NCI-H2196 (cell line): ENCODE measurements around the gene KIAA0232.
"Not testable (repeated sequence)": the region's sequence is repeated elsewhere in the genome, so short reads cannot be mapped to it uniquely, and the experiment has no call there.

Experiments used
- DNase-seq: peaks from one replicate; lab custom pipeline; 2025; ENCODE audit not compliant: unreplicated experiment; lab: John Stamatoyannopoulos, UW

Gene KIAA0232

DNA sequence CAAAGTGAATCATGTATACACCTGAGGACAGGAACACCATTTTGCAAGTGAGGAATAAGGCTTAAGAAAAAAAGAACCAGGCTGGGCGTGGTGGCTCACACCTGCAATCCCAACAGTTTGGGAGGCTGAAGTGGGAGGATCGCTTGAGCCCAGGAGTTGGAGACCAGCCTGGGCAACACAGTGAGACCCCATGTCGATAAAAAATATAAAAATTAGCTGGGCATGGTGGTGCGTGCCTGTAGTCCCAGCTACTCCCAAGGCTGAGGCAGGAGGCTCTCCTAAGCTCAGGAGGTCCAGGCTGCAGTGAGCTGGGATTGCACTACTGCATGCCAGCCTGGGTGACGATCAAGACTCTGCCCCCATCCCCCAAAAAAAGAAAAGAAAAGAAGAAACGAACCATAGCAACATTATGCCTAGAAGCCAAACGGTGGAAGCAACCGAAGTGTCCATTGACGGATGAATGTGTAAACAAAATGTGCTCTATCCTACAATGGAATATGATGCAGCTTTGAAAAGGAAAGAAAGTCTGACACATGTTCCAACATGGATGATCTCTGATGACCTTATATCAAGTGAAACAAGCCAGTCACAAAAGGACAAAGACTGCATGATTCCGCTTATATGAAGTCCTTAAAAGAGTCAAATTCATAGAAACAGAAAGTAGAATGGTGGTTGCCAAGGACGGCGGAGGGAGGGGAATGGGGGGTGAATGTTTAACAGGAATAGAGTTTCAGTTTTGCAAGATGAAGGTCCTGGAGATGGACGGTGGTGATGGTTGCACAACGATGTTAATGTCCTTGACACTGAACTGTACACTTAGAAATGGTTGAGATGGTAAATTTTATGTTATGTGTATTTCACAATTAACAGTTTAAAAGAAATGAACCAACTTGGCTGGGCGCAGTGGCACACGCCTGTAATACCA lies 8.6 kb upstream of the KIAA0232 start:
- DNase-seq, result no peak

DNA sequence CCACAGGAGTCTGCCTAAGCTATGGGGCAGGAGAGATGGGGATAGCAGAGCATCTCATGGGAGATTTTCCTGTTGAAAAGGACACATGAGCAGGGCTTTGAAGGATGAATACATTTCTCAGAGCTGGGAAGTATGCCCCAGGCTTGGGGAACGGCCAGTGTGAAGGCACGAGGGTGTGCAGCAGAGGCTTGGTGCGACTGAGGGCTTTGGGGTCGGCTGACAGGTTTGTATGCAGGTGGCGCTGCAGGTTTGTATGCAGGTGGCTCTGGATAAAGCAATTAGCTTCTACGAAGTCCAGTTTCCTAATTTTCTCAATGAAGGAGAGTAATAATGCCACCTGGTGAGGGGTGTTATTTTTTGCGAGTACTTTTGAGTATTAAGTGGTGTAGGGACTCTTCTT lies 6.8 kb upstream of the KIAA0232 start:
- no peak for DNase-seq

DNA sequence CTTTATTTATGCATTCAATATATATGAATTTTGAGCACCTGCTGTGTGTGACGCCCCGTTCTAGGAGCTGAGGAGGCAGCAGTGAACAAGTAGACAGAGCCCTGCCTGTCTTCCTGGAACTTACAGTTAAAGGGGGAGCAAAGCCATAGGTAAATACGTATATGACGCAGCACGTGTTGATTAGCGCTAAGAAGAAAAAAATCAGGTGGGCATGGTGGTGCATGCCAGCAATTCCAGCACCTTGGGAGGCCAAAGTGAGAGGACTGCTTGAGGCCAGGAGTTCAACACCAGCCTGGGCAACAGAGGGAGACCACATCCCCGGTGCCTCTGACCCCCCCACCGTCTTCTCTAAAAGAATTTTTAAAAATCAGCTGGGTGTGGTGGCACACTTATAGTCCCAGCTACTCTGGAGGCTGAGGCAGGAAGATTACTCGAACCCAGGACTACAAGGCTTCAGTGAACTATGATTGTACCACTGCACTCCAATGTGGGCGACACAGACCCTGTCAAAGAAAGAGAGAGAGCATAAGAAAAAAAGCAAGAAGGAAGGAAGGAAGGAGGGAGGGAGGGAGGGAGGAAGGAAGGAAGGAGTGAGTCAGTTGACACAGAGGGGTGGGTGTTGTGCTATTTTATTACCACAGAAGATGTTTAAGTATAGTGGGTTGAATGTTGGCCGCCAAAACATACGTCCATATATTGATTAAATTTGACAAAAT lies 5.4 kb upstream of the KIAA0232 start:
- no peak for DNase-seq

DNA sequence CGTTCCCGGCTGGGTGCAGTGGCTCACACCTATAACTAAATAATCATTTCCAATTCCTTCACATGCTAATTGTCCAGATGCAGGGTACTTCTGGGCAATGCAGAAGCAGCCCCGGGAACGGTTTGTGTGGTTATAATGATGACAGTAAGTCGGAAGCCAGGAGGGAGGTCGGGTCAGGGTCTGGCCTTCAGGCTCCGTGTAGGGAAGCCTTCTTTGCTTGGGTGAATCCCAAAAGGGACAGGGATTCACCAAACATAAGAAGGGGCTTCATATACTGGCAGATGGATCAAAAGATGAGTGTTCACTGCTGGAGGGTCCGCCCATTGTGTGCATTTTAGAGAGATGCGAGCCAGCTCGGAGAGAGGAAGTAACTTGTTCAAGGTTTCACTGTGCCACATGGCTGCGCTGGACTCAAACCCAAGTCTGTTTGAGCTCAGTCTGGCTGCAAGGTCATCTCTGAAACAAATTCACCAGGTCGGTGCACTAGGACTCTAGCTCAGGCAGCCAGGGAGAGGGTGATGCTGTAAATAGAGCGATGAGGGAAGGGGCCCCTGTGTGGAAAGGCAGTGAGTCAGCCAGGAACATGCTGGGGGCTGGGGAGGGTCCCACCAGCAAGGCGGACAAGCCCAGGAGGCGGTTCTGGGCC lies 4.8 kb upstream of the KIAA0232 start:
- no peak for DNase-seq

DNA sequence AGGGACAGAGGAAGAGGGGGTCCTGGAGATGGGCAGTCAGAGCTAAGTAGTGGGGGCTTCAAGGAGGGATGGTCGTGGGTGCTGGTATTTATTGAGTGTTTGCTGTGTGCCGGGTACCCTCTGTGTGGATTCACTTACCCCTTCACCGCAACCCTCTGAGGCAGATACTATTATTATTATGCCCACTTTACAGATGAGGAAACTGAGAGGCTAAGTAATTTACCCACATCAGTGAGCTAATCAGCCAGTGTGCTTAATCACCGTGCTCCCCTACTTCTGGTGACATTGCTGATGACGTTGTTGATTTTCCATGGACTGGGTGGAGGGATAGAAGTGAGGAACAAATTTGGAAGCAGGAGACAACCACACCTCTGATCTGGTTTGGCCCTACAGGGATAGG lies 4.1 kb upstream of the KIAA0232 start:
- no peak for DNase-seq

DNA sequence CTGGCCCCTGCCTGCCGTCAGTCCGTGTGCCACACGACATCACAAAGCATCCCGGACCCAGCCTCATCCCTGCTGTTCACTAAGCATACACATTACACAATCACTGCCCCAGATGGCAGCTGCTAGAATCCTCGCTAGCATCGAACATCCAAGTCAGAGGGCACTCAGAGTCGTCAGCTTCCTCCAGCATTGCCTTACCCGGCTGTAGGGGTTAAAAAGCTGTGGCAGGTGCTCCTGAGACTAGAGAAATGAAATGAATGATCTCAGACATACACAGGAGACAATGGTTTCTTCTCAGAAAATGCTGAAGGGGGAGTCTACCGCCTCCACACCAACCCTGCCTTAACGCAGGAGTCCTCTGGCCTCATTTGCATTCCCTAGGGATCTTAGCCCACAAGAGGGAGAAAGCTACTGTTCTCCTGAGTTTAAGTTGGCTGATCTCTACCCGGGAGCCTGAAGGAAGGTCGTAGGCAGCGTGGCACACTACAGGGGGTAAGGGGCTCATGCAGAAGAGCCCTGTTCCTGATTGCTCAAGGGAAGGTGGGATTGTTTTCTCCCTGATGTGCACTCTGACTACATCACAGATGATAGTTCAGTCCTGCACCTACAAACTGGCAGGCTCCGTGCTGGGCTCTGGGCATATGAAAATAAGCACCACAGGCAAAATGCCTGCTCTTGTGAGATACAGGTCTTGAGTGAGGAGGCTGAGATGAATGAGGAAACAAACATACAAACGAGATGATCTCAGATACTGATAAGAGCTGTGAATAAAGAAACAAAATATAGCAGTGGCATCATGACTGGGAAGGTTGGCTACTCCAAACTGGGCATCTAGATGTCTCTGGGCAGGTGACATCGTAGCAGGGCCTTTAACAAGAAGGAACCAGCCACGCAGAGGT lies 2.6 kb upstream of the KIAA0232 start:
- peak; percentile 88 for DNase-seq

DNA sequence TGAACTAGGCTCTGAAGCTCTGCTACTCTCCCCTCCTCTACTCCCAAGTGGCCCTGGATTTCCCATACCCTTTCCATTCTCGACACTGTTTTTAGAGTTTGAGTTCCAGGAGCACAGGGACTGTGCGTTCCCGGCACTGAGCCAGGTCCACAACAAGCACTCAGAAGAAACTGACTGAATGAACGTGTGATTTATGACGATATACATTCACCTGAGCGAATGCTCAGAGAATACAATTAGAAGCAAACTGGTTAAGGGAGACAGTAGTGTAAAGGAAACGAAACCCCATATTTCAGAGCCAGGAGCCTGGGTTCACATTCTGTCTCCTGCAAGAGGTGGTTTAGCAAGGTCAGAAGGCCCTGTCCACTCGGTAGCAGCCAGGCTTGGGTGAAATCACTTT lies 1.4 kb upstream of the KIAA0232 start:
- DNase-seq, result no peak

DNA sequence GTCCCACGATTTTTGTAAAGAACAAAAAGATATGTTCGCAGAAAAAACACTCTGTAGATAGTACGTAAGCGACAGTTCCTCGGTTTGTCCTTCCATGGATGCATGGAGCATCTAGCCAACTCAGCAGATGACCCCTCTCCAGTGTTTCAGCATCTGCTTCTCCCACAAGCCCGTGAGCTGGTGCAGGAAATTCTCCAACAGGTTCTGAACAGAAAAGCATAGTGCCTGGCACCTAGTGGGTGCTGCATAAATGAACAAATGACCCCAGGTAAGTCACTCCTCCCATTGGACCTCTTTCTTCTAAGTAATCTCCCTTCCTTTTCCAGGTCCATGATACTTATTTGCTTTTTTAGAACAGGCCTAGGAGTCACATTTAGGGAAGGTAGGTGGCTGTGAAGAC lies 966 bp upstream of the KIAA0232 start:
- no peak for DNase-seq

DNA sequence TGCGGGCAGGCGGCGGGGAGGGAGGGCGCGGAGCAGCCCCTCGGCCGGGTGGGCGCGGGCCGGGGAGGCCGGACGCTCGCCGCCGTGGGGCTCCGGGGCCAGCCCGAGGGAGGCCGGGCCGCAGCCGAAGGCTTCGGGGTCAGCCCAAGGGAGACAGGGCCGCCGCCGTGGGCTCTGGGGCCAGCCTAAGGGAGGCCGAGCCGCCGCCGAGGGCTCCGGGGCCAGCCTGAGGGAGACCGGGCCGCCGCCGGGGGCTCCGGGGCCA lies 251 bp downstream of the KIAA0232 start:
- DNase-seq, result no peak

DNA sequence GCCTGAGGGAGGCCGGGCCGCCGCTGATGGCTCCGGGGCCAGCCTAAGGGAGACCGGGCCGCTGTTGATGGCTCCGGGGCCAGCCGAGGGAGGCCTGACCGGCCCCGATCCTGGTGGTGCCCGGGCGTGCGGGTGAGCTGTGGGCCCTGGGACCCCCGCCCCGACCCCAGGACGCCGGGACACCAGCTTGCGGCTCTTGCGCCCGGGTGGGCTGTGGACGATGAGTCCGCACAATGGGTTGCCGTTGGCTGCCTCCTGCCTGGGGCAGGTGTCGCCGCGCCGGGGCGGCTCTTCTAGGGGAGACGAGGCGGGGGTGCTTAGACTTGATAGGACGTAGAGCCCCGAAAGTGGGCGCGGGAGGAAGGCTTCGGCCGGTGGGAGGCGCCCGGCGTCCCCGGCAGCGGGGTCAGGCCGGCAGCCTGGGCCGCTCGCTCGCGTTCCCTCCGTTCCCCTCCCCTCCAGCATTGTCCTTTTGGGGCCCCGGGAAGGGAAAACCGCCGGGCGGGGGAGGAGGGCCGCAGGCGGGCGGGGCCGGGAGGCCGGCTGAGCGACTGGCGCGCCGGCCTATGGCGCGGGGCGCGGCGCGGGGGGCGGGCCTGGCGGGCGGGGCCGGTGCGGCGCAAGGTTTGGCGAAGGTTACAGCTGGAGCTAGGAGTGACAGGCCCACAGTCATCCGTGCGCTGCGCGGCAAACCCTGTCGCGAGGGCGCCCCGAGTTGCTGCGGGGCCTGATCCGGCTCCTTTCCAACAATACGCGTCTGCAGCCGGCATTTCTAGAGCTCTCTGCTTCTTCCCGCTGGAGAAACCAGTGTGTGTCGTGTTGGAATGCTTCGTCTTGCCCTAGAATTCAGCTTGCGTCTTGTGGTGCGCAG lies 819 bp downstream of the KIAA0232 start:
- peak; percentile 93 for DNase-seq

DNA sequence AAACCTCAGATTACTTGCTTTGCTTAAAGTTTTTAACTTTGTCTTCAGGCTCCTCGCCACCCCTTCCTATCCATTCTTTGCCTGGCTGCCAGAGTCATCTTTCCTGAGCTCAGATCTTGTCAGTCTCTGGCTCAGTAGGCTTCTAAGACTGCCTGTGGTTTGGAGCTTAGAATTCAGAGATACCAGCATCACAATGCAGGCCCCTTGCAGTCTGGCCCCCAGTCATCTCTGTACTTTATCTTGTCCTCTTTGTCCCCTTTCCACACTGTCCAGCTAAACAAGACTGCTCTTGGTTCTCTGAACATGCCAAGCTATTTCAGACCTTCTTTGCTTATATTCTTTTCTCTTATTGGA lies 3.0 kb downstream of the KIAA0232 start:
- no peak for DNase-seq

DNA sequence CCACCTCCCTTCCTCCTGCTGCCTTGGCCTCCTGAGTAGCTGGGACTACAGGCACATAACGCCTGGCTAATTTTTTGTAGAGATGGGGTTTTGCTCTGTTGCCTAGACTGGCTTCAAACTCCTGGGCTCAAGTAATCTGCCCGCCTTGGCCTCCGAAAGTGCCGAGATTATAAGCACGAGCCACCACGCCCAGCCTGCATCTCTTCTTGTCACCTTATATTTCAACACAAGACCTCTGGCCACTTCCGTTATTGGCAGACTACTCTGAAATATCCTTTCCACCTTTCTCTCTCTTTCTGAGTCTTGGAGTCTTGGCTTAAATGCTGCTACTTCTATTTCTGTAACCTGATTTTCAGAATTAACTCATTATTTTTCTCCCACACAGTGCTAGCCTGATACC lies 5.6 kb downstream of the KIAA0232 start:
- no peak for DNase-seq

DNA sequence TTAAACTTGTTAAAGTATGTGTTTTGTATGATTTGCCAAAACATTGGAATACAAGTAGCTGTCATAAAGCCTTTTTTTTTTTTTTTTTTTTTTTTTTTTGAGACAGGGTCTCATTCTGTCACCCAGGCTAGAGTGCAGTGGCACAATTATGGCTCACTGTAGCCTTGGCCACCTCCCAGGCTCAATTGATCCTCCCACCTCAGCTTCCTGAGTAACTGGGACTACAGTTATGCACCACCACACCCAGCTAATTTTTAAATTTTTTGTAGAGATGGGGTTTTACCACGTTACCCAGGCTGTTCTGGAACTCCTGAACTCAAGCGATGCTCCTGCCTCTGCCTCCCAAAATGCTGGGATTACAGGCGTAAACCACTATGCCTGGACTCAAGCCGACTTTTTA lies 8.7 kb downstream of the KIAA0232 start:
- not testable (repeated sequence) for DNase-seq

DNA sequence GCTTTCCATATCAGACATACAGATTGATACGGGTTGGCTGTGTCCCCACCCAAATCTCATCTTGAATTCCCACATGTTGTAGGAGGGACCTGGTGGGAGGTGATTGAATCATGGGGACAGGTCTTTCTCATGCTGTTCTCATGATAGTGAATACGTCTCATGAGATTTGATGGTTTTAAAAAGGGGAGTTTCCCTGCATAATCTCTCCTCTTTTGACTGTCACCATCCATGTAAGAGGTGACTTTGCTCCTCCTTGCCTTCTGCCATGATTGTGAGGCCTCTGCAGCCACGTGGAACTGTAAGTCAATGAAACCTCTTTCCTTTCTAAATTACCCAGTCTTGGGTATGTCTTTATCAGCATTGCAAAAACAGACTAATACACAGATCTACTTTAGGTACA lies 9.3 kb downstream of the KIAA0232 start:
- DNase-seq, result not testable (repeated sequence)

DNA sequence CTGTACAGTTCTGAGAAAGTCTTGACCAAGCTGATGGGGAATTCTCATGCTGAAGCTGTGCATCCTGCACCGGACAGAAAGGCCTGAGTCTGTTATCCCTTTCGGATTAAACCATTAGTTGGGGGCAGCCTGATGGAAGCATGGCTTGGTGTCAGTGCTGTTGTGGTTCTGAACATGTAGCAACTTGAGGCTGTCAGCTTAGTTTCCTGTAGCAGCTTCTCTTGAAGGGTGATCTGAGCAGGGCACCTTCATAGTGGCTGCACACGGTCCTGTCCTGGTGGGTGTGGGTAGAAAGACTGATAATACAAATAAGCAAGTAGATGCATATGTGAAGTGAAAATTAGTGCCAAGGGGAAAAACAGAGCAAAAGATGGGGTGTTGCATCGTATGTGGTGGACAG lies 11.7 kb downstream of the KIAA0232 start:
- DNase-seq, result no peak

DNA sequence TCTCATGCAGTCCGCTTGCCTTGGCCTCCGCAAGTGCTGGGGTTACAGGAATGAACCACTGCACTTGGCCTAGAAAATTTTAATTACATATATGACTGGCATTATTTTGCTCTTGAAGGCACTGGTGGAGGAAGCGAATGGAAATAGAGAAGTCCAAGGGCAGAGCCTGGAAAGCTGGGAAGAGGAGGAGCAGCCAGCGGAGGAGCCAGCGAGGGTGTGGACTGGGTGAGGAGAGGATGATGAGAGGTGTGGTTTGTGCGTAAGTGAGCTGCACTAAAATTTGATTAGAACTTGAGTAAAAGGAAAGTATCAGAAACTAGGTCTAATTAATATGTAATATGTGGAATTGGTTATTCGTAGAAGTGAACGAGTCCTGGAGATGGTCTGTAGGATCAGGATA lies 13.3 kb downstream of the KIAA0232 start:
- DNase-seq, result no peak

DNA sequence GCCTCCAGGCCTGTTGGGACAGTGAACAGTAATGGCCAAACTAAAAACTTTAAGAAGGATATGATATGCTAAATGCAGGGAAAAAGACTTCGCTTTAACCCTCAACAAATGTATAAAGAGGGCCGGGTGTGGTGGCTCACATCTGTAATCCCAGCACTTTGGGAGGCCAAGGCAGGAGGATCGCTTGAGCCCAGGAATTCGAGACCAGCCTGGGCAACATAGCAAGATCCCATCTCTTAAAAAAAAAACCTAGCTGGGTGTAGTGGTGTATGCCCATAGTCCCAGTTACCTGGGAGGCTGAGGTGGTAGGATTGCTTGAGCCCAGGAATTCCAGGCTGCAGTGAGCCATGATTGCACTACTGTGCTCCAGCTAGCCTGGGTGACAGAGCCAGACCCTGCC lies 14.8 kb downstream of the KIAA0232 start:
- not testable (repeated sequence) for DNase-seq

DNA sequence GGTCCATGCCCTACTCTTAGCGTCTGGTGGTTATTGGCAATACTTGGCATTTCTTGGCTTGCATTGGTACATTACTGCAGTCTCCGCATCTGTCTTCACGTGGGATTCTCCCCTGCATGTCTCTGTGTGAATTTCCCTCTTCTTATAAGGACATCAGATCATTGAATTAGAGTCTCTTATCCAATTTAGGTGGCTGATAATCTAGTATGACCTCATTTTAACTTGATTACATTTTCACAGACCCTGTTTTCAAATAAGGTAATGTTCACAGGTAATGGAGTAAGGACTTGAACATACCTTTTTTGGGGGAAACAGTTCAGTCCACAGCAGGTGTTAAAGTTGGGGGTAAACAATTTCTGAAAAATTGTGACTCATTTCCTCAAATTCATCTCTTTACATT lies 16.6 kb downstream of the KIAA0232 start:
- no peak for DNase-seq

DNA sequence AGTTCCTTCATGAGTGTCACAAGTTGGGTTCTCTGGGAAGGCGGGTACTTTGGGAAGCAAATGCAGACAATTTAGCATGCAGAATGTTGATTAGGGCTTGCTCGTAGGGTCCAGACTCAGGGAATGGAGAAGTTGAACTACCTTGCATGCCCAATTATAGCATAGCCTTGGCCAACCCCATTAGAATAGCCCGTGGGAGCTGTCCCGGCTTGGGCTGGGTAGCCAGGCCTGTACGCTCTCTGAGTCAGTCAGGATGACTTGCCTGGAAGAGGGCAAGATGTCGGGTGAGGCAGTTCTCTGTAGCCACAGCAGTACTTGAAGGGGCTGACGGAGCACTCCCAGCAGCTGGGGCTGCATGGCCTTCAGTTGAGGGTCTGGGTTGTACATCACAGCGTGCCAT lies 19.5 kb downstream of the KIAA0232 start:
- DNase-seq, result no peak

DNA sequence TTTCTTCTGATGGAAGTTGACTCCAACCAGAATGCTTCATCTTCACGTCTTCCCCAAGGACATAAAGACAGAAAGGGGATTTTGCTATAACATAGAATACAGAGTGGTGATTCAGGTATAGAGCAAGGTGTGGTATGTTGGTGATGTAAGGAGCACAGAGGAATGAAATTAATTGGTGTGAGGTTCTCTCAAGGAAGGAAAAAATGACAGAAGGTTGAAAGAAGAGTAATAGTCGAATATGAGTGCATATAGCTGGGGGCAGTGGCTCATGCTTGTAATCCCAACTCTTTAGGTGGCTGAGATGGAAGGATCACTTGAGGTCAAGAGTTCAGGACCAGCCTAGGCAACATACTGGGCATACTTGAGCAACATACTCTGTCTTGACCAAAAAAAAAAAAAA lies 20.1 kb downstream of the KIAA0232 start:
- no peak for DNase-seq
